Body of pancreas (tissue), 4 donors: Measurements from ENCODE around the gene F12. TPM values are rescaled to one million over a fixed set of nuclear protein-coding genes. Genes with fewer than 3 reads are reported as not detected.

Source experiments
- ATAC-seq: fragments of 150-250 bp; one replicate; pipeline ENCODE4 v1.9.1; 2016
- DNase-seq, 4 donors: peaks; one replicate each; pipeline ENCODE4 v3.0.0-alpha.2; 2019
- H3K27ac ChIP-seq, 4 donors: fragments of 200-600 bp; sonication (generic); 1 replicate in 3 of 4; 2 replicates in 1 of 4; pipeline versions ENCODE4 v1.5.1 to v1.6.1; 2016 to 2019; ENCODE audit warnings: mild to moderate bottlenecking in 1 of 4, mixed read lengths in 1 of 4, moderate library complexity in 1 of 4
- H3K27me3 ChIP-seq, 2 donors: fragments of 200-600 bp; sonication (generic); one replicate each; pipeline ENCODE4 v1.6.0; 2016; ENCODE audit warnings: mild to moderate bottlenecking in 1 of 2
- H3K36me3 ChIP-seq, 2 donors: fragments of 200-600 bp; sonication (generic); replicated peaks in 1 of 2; 2 replicates each; pipeline ENCODE4 v1.5.1; 2016; ENCODE audit warnings: low read depth in 2 of 2; ENCODE audit not compliant: insufficient read depth in 1 of 2
- H3K4me1 ChIP-seq: fragments of 200-600 bp; sonication (generic); one replicate; pipeline ENCODE4 v1.6.0; 2016
- H3K4me3 ChIP-seq, 2 donors: fragments of 200-600 bp; sonication (generic); 1 replicate in 1 of 2; 2 replicates in 1 of 2; pipeline ENCODE4 v1.5.1; 2016 to 2019
- H3K9me3 ChIP-seq, 3 donors: fragments of 200-600 bp; sonication (generic); 1 replicate in 2 of 3; 2 replicates in 1 of 3; pipeline ENCODE4 v1.5.1; 2016
- POLR2A ChIP-seq, 3 donors: fragments of 450-650 bp; IDR thresholded peaks; one replicate each; pipeline ENCODE4 v1.6.1; 2016; ENCODE audit warnings: antibody characterized with exemption in 3 of 3, mild to moderate bottlenecking in 2 of 3
- WGBS, 2 donors: methylation state at CpG; one replicate each; pipeline ENCODE4 v1.1.5; 2017; 5-methylcytosine and 5-hydroxymethylcytosine counted together
- intact Hi-C: fragments of 100-400 bp; cut with DNase I; formaldehyde crosslinking; loops from one replicate; pipeline ENCODE4 v1.15.1; 2023
- total RNA-seq, 2 donors: library from RNA; depleted of rRNA; stranded (reverse); fragments of >200 nt; gene quantifications; one replicate each; pipeline ENCODE4 v1.1.0, GENCODE V29; 2016
- TF ChIP-seq, protein P1 (sequence below), 7 experiments: fragments of 450-650 bp in 4 of 7; fragments of 200-600 bp in 3 of 7; sonication (generic) in 3 of 7; IDR thresholded peaks; one replicate each; pipeline ENCODE4 v1.5.1; 2016 to 2019; ENCODE audit warnings: antibody characterized with exemption in 7 of 7

Gene F12
- total RNA-seq, 2 donors from 2014 or later = 0.33 to 4.4 TPM

DNA sequence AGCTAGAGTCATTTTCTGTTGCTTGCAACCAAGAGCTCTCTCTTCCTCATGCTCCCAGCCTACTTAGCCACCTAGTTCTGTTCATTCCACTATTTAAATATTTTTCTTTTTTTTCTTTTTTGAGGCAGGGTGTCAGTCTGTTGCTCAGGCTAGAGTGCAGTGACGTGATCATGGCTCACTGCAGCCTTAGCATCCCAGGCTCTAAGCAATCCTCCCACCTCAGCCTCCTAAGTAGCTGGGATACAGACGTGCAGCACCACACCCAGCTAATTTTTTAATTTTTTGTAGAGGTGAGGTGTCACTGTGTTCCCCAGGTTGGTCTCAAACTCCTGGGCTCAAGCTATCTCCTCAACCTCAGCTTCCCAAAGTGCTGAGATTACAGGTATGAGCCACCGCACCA, 5.1 kb upstream of the F12 start:
- H3K4me3 ChIP-seq = no peak overlapping the region
- intact Hi-C loops = no loop called here
- no peaks in the 10 kb centered on the region for H3K36me3 ChIP-seq
- no peaks in the 10 kb centered on the region for H3K27me3 ChIP-seq
- no peaks in the 10 kb centered on the region for H3K9me3 ChIP-seq
- H3K27ac ChIP-seq = no peak overlapping the region
- no peaks in the 10 kb centered on the region for H3K4me1 ChIP-seq
- ATAC-seq = no peak
- TF ChIP-seq, protein P1, sequence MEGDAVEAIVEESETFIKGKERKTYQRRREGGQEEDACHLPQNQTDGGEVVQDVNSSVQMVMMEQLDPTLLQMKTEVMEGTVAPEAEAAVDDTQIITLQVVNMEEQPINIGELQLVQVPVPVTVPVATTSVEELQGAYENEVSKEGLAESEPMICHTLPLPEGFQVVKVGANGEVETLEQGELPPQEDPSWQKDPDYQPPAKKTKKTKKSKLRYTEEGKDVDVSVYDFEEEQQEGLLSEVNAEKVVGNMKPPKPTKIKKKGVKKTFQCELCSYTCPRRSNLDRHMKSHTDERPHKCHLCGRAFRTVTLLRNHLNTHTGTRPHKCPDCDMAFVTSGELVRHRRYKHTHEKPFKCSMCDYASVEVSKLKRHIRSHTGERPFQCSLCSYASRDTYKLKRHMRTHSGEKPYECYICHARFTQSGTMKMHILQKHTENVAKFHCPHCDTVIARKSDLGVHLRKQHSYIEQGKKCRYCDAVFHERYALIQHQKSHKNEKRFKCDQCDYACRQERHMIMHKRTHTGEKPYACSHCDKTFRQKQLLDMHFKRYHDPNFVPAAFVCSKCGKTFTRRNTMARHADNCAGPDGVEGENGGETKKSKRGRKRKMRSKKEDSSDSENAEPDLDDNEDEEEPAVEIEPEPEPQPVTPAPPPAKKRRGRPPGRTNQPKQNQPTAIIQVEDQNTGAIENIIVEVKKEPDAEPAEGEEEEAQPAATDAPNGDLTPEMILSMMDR (IDR thresholded peaks at IDR 0.05) = no peak
- TF ChIP-seq POLR2A (IDR thresholded peaks at IDR 0.05) = no peak
- DNase-seq = no peak
- WGBS, 2 donors = 68 to 75% methylated on average over 3 of the region's 3 CpGs

DNA sequence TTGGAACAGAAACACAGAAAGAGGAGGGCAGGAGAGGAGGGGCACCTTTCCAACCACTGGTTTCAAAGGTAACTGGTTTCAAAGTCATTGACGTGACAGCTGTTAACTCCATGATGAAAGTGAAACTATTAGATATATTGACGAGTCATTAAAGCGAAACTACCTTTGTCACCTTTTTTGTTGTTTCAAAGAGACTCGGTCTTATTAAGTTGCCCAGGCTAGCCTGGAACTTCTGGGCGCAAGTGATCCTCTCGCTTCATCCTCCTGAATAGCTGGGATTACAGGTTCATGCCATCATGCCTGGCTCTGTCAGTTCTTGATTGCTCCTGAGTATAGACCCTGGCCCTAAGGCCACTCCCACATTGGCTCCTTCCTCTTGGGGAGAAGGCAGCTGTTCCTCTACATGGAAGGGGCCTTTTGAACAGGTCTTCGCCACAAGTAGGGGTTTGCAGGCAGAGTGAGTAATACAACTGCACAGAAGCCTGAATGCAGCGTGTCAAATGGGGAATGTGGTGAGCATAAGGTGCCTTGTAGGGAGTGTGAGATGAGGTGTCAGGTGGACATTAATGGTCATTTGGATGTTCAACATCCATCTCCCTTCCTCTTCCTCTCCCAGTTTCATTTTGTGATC, 3.4 kb upstream of the F12 start:
- ATAC-seq (no peak), DNase-seq (no peak)
- Histone ChIP-seq H3K27me3 (no peaks in the 10 kb centered on the region), H3K4me3 (no peak overlapping the region), H3K4me1 (no peaks in the 10 kb centered on the region), H3K27ac (no peak overlapping the region), H3K36me3 (no peaks in the 10 kb centered on the region), H3K9me3 (no peaks in the 10 kb centered on the region)
- intact Hi-C loops = no loop called here
- no peak for TF ChIP-seq POLR2A (IDR thresholded peaks at IDR 0.05)
- TF ChIP-seq, protein P1 (IDR thresholded peaks at IDR 0.05) = no peak
- 61 to 69% methylated on average over 8 of the region's 8 CpGs for WGBS, 2 donors

DNA sequence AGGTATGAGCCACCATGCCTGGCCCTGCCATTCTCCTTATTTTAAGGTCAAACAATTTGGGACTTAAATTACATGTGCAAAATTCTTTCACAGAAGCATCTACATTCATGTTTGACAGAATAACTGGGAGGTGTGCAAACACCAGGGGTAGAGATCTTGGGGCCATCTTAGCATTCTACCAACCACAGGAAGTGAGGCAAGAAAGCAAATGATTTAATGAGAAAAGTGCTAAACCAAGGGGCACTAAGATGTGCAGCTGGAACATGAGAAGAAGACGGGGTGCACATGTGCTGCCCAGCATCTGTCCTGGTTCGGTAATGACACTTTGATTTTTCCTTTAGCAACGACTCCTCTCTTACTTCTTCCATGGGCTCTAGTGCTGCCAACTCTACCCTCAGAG, 1.2 kb upstream of the F12 start:
- H3K4me3 ChIP-seq = no peak overlapping the region
- DNase-seq = no peak
- ATAC-seq = no peak
- intact Hi-C loops = no loop called here
- H3K27me3 ChIP-seq = no peaks in the 10 kb centered on the region
- no peaks in the 10 kb centered on the region for H3K4me1 ChIP-seq
- H3K36me3 ChIP-seq = no peaks in the 10 kb centered on the region
- no peaks in the 10 kb centered on the region for H3K9me3 ChIP-seq
- TF ChIP-seq POLR2A (IDR thresholded peaks at IDR 0.05) = no peak
- TF ChIP-seq, protein P1 (IDR thresholded peaks at IDR 0.05) = no peak
- no peak overlapping the region for H3K27ac ChIP-seq
- WGBS, 2 donors = 69 to 72% methylated on average over 3 of the region's 3 CpGs

DNA sequence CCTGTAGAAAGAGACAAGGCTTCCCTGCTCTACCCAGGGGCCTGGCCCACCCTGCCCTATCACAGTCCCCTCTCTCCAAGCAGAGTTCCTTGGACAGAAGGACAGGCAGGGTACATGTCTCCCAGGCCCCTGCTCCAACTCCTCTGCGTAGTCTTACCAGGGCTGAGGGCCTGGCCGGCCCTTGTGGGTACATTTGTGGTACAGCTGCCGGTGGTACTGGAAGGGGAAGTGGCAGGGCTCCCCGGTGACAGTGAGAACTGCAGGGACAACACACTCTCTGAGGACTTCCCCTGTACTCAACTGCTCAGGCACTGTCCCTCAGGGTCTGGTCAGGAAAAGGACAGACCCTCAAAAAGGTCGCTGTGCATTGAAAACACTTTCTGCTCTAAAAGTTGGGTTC, 3.6 kb downstream of the F12 start:
- H3K27ac ChIP-seq = no peak overlapping the region
- peaks cover 29% of the 10 kb centered on the region for H3K4me1 ChIP-seq
- 74 to 83% methylated on average over 4 to 5 of the region's 5 CpGs for WGBS, 2 donors
- TF ChIP-seq, protein P1 (IDR thresholded peaks at IDR 0.05) = no peak
- no peak for TF ChIP-seq POLR2A (IDR thresholded peaks at IDR 0.05)
- ATAC-seq (no peak), DNase-seq (peak in 1 of 4 donors; percentile 50)
- H3K4me3 ChIP-seq = no peak overlapping the region
- no peaks in the 10 kb centered on the region for H3K36me3 ChIP-seq
- H3K27me3 ChIP-seq = peaks cover 0 to 2% of the 10 kb centered on the region in 2 donors
- intact Hi-C loops = no loop called here
- H3K9me3 ChIP-seq = no peaks in the 10 kb centered on the region

DNA sequence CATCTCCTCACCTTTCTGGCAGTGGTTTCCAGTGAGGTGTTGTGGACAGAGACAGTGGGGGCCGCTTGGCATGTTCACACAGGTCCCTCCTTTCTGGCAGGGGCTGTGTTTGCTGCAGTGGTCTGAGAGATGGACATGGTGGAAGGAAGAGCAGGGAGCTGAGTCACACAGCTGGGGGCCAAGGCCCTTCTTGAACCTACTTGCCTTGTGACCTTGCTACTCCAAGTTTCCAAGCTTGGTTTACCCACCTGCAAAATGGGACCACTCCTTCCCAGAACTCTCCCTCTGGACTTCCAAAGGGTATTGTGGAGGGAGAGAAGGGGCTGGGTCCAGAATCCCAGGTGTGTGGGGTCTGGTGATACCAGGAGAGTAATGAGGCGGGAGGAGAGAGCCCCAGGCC, 4.1 kb downstream of the F12 start:
- ATAC-seq = no peak
- WGBS, 2 donors = 90 to 94% methylated on average over 2 of the region's 2 CpGs
- intact Hi-C loops = no loop called here
- H3K4me1 ChIP-seq = peaks cover 31% of the 10 kb centered on the region
- H3K27ac ChIP-seq = no peak overlapping the region
- H3K36me3 ChIP-seq = no peaks in the 10 kb centered on the region
- no peak overlapping the region for H3K4me3 ChIP-seq
- DNase-seq = no peak
- peaks cover 0 to 7% of the 10 kb centered on the region in 2 donors for H3K27me3 ChIP-seq
- H3K9me3 ChIP-seq = no peaks in the 10 kb centered on the region
- TF ChIP-seq, protein P1 (IDR thresholded peaks at IDR 0.05) = no peak
- TF ChIP-seq POLR2A (IDR thresholded peaks at IDR 0.05) = no peak
